B cell (primary cell): Measurements from ENCODE around the gene OLFML2B. TPM values are rescaled to one million over a fixed set of nuclear protein-coding genes. Genes with fewer than 3 reads are reported as not detected.

Source experiments
- ATAC-seq: fragments of 200-7000 bp; cut with Tn5 transposase; one replicate; pipeline ENCODE4 v1.10.0; 2021; ENCODE audit warnings: low read depth, mild to moderate bottlenecking, moderate number of reproducible peaks, moderate library complexity
- CTCF ChIA-PET: fragments of 350-600 bp; sonication (Branson Sonifier 250); formaldehyde crosslinking; loops from one replicate; lab custom pipeline; 2021; ENCODE audit warnings: antibody characterized with exemption, inconsistent platforms; lab: Charles Lee
- POLR2A ChIA-PET: fragments of 350-600 bp; sonication (Branson Sonifier 250); formaldehyde crosslinking; loops from one replicate; lab custom pipeline; 2021; ENCODE audit warnings: antibody characterized with exemption; lab: Charles Lee
- DNase-seq: peaks from one replicate; pipeline ENCODE4 v3.0.0; 2013
- H2AFZ ChIP-seq: 2 replicates; pipeline ENCODE4 v1.6.1; 2012; ENCODE audit warnings: mild to moderate bottlenecking, low read depth, low read length; ENCODE audit not compliant: insufficient read depth, poor library complexity, severe bottlenecking
- H3K27ac ChIP-seq, 2 donors: 1 replicate in 1 of 2; 2 replicates in 1 of 2; pipeline ENCODE4 v1.5.1; 2012 to 2013; ENCODE audit warnings: low read length in 2 of 2, mild to moderate bottlenecking in 2 of 2, moderate library complexity in 1 of 2
- H3K27me3 ChIP-seq, 4 experiments: fragments of 200-600 bp in 1 of 4; sonication (generic) in 1 of 4; replicated peaks in 1 of 4; 1 replicate in 2 of 4; 2 replicates in 2 of 4; pipeline versions ENCODE4 v1.6.1 to v1.7.0; 2013 to 2016; ENCODE audit warnings: low read length in 3 of 4, mild to moderate bottlenecking in 2 of 4, mixed read lengths in 1 of 4, moderate library complexity in 1 of 4; ENCODE audit not compliant: insufficient read depth in 4 of 4, control insufficient read depth in 3 of 4; ENCODE audit errors: control extremely low read depth in 1 of 4
- H3K36me3 ChIP-seq, 2 experiments: replicated peaks in 1 of 2; 1 replicate in 1 of 2; 2 replicates in 1 of 2; pipeline versions ENCODE4 v1.6.1 to v1.7.1; 2013; ENCODE audit warnings: low read length in 1 of 2; ENCODE audit not compliant: insufficient read depth in 2 of 2, control insufficient read depth in 1 of 2; ENCODE audit errors: control extremely low read depth in 1 of 2, extremely low read depth in 1 of 2
- H3K4me1 ChIP-seq, 2 donors: fragments of 200-600 bp in 1 of 2; sonication (generic) in 1 of 2; 1 replicate in 1 of 2; 2 replicates in 1 of 2; pipeline versions ENCODE4 v1.5.1 to v1.6.1; 2013 to 2017; ENCODE audit warnings: low read length in 2 of 2; ENCODE audit not compliant: control insufficient read depth in 2 of 2, insufficient read depth in 2 of 2
- H3K4me2 ChIP-seq: replicated peaks from 2 replicates; pipeline ENCODE3; 2012; ENCODE audit warnings: mild to moderate bottlenecking, low read depth, low read length; ENCODE audit not compliant: poor library complexity, severe bottlenecking
- H3K4me3 ChIP-seq, 5 experiments: fragments of 200-600 bp in 1 of 5; sonication (generic) in 1 of 5; 1 replicate in 3 of 5; 2 replicates in 2 of 5; pipeline versions ENCODE4 v1.5.1 to v1.7.0; 2011 to 2016; ENCODE audit warnings: low read length in 4 of 5, mild to moderate bottlenecking in 4 of 5, low read depth in 2 of 5, control low read depth in 1 of 5, moderate library complexity in 1 of 5; ENCODE audit not compliant: insufficient read depth in 1 of 5; ENCODE audit errors: control extremely low read depth in 1 of 5, extremely low read depth in 1 of 5
- H3K79me2 ChIP-seq: fragments of 200-600 bp; sonication (generic); one replicate; pipeline ENCODE4 v1.6.0; 2016; ENCODE audit warnings: low read length; ENCODE audit not compliant: control insufficient read depth, insufficient read depth
- H3K9ac ChIP-seq: fragments of 200-600 bp; sonication (generic); 2 replicates; pipeline ENCODE4 v1.6.1; 2017; ENCODE audit warnings: mild to moderate bottlenecking, low read length, moderate library complexity
- H3K9me3 ChIP-seq, 3 donors: one replicate each; pipeline versions ENCODE4 v1.6.1 to v1.7.1; 2013; ENCODE audit warnings: low read length in 2 of 3; ENCODE audit not compliant: control insufficient read depth in 2 of 3, insufficient read depth in 1 of 3; ENCODE audit errors: control extremely low read depth in 1 of 3
- H4K20me1 ChIP-seq: 2 replicates; pipeline ENCODE4 v1.6.0; 2012; ENCODE audit warnings: mild to moderate bottlenecking, low read length; ENCODE audit not compliant: insufficient read depth, control insufficient read depth, poor library complexity, severe bottlenecking
- H3K27ac Mint-ChIP-seq: one replicate; pipeline ENCODE4 v1.8.0; 2021; ENCODE audit warnings: mixed read lengths
- H3K27me3 Mint-ChIP-seq: one replicate; pipeline ENCODE4 v1.8.0; 2021; ENCODE audit warnings: mixed read lengths
- H3K4me1 Mint-ChIP-seq: one replicate; pipeline ENCODE4 v1.8.0; 2021; ENCODE audit warnings: mixed read lengths
- H3K4me3 Mint-ChIP-seq: one replicate; pipeline ENCODE4 v1.8.0; 2021; ENCODE audit warnings: mixed read lengths
- H3K9me3 Mint-ChIP-seq: one replicate; pipeline ENCODE4 v1.8.0; 2022; ENCODE audit warnings: mixed read lengths; ENCODE audit not compliant: insufficient read depth
- EZH2 ChIP-seq: IDR thresholded peaks from 2 replicates; pipeline ENCODE4 v1.6.1; 2012; ENCODE audit warnings: borderline replicate concordance, low read depth, mild to moderate bottlenecking, moderate library complexity, low read length; ENCODE audit not compliant: insufficient read depth, poor library complexity, severe bottlenecking
- WGBS: methylation state at CpG from one replicate; pipeline ENCODE4 v1.1.5; 2013; ENCODE audit warnings: missing lambda C conversion rate; ENCODE audit not compliant: insufficient coverage; 5-methylcytosine and 5-hydroxymethylcytosine counted together
- intact Hi-C: fragments of 100-400 bp; cut with micrococcal nuclease; formaldehyde crosslinking; loops from one replicate; pipeline ENCODE4 v1.10.0; 2022
- polyA plus RNA-seq: library from polyadenylated mRNA; depleted of rRNA; stranded (reverse); fragments of >200 nt; gene quantifications from 2 replicates; pipeline ENCODE4 v1.2.3, GENCODE V29; 2012
- total RNA-seq, 2 donors: library from RNA; stranded (reverse); fragments of 120-200 nt in 1 of 2; gene quantifications; 1 replicate in 1 of 2; 2 replicates in 1 of 2; pipeline versions ENCODE4 v1.2.3 to v1.2.4, GENCODE V29; 2013 to 2022
- TF ChIP-seq, protein P1 (sequence below): fragments of 200-600 bp; IDR thresholded peaks from one replicate; pipeline ENCODE4 v1.8.0; 2022; ENCODE audit warnings: antibody characterized with exemption, mild to moderate bottlenecking

The OLFML2B gene
- total and polyA plus RNA-seq, 2 donors (not counting 1 experiment from before 2014, with no cell fraction given): not detected

DNA sequence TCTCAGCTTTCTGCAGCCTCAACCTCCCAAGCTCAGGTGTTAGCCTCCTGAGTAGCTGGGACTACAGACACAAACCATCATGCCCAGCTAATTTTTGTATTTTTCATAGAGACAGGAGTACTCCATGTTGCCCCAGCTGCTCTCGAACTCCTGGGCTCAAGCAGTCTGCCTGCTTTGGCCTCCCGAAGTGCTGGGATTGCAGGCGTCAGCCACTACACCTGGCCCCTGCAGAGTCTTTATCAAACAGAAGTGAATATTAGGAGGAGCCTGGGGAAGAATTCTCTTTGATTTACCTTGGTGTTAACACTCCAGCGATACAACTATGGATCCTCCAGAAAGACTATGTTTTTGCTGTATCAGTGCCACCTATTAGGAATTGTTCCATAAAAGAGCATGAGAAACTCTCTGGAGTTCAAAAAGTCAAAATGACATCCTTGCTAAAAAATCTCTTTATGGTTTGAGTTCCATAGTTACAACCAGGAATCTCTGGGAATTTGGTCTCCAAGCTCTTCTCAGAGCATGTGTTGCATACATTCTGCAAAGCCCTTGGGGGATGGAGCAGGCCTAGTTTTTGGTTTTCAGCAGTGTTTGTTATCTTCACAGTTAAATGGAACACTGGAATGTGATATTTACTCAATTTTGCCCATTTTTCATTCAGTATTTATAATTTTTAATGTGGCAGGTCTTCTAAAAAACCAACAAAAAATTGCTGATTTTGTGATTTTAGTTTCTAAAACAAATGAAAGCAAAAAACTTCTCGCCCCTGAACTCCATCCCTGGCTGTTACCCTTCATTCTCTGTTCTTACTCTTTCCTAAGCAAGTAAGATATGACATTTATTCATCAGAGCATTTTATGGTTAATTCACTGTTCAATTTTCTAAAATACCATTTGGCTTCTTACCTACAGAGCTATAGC lies 77.3 kb downstream of the OLFML2B start:
- 100% methylated on average over 1 of the region's 5 CpGs for WGBS
- Mint-ChIP-seq H3K27ac (no peak overlapping the region), H3K4me1 (peaks cover 2% of the 10 kb centered on the region), H3K4me3 (no peak overlapping the region), H3K27me3 (no peaks in the 10 kb centered on the region), H3K9me3 (no peaks in the 10 kb centered on the region)
- CTCF ChIA-PET: no interaction called here
- Histone ChIP-seq H4K20me1 (no peaks in the 10 kb centered on the region), H3K4me2 (no peak overlapping the region), H3K36me3 (peaks cover 0 to 40% of the 10 kb centered on the region in 2 experiments), H3K9me3 (no peaks in the 10 kb centered on the region), H3K4me3 (no peak overlapping the region), H3K27ac (no peak overlapping the region), H3K4me1 (no peaks in the 10 kb centered on the region), H3K9ac (no peak overlapping the region), H3K27me3 (no peaks in the 10 kb centered on the region), H2AFZ (no peak overlapping the region), H3K79me2 (no peaks in the 10 kb centered on the region)
- intact Hi-C loops: no loop called here
- ATAC-seq (no peak), DNase-seq (no peak)
- POLR2A ChIA-PET: no interaction called here
- TF ChIP-seq, protein P1, sequence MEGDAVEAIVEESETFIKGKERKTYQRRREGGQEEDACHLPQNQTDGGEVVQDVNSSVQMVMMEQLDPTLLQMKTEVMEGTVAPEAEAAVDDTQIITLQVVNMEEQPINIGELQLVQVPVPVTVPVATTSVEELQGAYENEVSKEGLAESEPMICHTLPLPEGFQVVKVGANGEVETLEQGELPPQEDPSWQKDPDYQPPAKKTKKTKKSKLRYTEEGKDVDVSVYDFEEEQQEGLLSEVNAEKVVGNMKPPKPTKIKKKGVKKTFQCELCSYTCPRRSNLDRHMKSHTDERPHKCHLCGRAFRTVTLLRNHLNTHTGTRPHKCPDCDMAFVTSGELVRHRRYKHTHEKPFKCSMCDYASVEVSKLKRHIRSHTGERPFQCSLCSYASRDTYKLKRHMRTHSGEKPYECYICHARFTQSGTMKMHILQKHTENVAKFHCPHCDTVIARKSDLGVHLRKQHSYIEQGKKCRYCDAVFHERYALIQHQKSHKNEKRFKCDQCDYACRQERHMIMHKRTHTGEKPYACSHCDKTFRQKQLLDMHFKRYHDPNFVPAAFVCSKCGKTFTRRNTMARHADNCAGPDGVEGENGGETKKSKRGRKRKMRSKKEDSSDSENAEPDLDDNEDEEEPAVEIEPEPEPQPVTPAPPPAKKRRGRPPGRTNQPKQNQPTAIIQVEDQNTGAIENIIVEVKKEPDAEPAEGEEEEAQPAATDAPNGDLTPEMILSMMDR: no peak
- no peak for TF ChIP-seq EZH2
